Renal pelvis (tissue), 4 donors: ENCODE measurements around the gene TDP2. TPM values are rescaled to one million over a fixed set of nuclear protein-coding genes. Genes with fewer than 3 reads are reported as not detected.

Source experiments
- DNase-seq: peaks from one replicate; pipeline ENCODE4 v3.0.0-alpha.2; 2013
- polyA plus RNA-seq, 3 donors: library from polyadenylated mRNA; unstranded; fragments of 120-200 nt; gene quantifications; one replicate each; pipeline ENCODE4 v1.2.1, GENCODE V29; 2013; ENCODE audit not compliant: insufficient read length in 3 of 3

Gene TDP2
- polyA plus RNA-seq, 3 donors, result 59.7 to 65.4 (median 63.0) TPM

DNA sequence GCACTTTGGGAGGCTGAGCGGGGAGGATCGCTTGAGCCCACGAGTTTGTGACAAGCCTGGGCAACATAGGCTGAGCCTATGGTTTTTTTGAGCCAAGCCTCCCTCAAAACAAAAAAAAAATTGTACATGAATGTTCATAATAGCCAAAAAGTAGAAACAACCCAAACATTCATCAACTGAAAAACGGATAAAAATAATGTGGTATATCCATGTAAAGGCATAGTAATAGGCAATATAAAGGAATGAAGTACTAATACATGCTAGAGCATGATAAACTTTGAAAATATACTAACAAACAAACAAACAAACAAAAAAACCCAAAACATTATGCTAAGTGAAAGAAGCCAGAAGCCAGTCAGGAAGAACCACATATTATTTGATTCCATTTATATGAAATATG, 56.0 kb downstream of the TDP2 start:
- no peak for DNase-seq

DNA sequence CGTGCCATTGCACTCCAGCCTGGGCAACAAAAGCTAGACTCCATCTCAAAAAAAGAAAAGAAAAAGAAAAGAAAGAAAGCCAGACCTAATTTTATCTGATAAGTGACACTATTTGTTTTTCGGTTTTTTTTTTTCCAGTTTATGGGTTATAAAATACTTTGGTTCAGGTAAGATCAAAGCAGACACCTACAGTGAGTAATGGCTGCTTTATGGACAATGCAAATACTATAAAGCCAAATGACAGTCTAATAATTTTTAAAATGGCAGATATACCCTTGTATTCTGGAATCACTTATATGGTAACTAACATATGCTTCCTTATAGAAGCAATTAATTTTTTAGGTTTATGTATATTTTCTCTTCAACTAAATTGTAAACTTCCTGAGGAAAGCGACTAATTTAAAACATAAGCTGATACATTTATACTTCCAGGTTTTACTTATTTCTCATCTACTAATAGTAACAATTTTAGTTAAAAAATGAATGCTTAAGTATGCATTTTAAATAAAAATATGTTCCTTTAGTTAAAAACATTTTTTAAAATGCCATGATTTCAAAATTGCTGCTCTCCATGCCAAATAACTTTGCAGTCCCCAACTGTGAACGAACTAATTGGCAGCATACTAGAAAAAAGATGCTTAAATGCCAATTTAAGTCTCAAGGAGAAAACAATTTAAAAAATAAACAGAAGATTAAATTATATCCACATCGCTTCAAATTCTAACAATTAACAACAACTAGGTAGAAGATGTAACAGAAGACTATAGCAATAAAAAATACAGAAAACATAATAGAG, 59.2 kb downstream of the TDP2 start:
- no peak for DNase-seq

DNA sequence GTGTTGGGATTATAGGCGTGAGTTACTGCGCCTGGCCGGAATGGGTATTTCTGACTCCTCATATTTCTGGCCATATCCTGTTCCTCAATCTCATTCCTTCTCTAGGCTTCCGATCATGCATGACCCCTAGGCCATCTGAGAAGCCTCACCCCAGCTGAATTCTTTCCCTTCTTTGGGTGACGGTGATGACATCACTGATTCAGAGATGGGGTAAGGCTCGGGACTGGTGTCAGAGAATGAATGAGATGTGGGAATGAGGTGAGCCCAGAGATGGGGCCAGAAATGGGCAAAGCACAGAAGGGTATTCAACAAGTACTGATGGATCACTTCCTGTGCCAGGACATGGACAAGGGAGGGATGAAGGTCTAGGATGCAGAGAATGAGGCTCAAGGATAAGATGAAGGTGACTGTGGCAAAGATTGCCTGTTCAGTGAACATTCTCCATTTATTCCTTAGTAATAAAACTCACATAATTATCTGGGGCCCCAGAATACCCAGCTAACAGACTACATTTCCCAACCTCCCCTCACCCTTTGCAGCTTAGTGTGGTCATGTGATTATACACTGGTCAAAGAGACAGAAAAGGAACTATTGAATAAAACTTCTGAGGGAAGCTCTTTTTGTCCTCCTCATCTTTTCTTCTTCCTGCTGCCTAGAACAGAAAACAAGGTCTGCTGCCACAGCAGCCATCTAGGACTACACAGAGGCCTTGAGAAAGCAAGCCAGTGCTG, 60.3 kb downstream of the TDP2 start:
- no peak for DNase-seq

- no peak for DNase-seq
These were observed 63.5 kb downstream of the TDP2 start for GRCh38 chr6:24603241-24603640.

- no peak for DNase-seq
These were observed 65.8 kb downstream of the TDP2 start for GRCh38 chr6:24600903-24601302.

Other genes with a start within 250 kb of the TDP2 start
- gene GPLD1, start 177.3 kb downstream of the TDP2 start, polyA plus RNA-seq, result 1 to 10 TPM; 2.9 to 4.9 (median 4.7) TPM
- 10 to 100 TPM; 23.6 to 33.1 (median 31.9) TPM for gene ALDH5A1, start 171.9 kb downstream of the TDP2 start, polyA plus RNA-seq
- under 1 TPM; 0.25 to 0.46 (median 0.31) TPM for gene KIAA0319, start 20.7 kb downstream of the TDP2 start, polyA plus RNA-seq
- gene ACOT13, start 178 bp upstream of the TDP2 start, polyA plus RNA-seq, result 10 to 100 TPM; 33.6 to 41.7 (median 36.0) TPM
- 100 to 1,000 TPM; 112 to 139 (median 124) TPM for gene C6orf62, start 52.3 kb upstream of the TDP2 start, polyA plus RNA-seq
- 10 to 100 TPM; 56.4 to 60.0 (median 57.9) TPM for gene GMNN, start 108.0 kb upstream of the TDP2 start, polyA plus RNA-seq
- not detected for gene ARMH2, start 132.0 kb upstream of the TDP2 start, polyA plus RNA-seq